HG02884 (cell line): ENCODE results near the gene SGPP1.
A peak's percentile ranks its signal among the peaks of the same experiment; 100 is the strongest.
"Not testable (repeated sequence)": the region's sequence is repeated elsewhere in the genome, so short reads cannot be mapped to it uniquely, and the experiment has no call there.

ENCODE experiments used
- ATAC-seq: cut with Tn5 transposase; IDR thresholded peaks from one replicate; pipeline ENCODE4 v1.9.1; 2021; ENCODE audit warnings: mild to moderate bottlenecking, moderate library complexity; ENCODE audit not compliant: unreplicated experiment

SGPP1 gene

DNA sequence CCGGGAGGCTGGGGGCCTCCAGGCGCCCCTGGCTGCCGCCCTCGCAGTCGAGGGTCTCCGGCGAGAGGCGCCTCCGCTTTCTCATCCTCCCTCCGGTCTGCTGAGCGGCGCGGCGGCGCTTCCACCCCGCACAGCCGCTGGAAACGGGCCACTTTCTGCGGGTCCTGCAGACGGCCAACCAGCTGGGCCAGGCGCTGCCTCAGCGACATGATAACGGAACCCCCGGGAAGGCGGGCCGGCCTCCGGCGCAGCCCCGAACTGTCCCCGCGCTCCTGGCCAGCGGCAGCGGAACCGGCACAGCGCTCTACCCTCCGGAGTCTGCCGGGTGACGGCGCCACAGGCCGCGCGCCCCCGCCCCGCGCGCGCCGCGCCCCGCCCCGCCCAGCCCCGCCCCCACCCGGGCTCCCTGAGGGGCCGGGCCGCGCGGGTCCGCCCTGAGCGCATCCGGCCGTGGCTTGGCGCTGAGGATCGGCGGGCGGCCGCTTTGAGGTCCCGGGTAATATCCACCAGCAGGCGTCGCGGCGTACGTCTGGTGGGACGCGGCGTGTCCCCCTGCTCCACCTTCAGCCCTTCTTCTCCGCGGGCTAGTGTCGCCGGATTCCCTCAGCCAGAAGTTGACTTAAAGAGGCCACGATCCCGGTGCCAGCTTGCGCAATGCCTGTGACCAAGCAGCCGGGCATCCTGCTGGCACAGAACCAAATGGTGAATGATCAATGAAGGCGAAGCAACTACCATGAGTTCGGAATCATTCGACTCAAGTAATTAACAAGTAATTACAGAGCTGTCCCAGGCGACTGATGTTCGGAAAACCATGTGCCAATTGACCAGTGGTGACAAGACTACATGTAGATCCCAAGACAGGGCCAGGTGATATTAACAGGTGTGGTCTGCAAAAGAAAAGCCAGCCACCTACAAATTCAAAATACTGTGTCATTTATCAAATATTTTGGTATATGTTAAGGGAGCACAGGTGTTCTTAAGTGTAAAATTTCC, at the start of gene SGPP1:
Gene SGPP1, minus strand, starts transcription at position 330 of the 993 bp plus-strand sequence. Its CDS starts 121 bp downstream, at position 209.
- peak; percentile 69 for ATAC-seq

DNA sequence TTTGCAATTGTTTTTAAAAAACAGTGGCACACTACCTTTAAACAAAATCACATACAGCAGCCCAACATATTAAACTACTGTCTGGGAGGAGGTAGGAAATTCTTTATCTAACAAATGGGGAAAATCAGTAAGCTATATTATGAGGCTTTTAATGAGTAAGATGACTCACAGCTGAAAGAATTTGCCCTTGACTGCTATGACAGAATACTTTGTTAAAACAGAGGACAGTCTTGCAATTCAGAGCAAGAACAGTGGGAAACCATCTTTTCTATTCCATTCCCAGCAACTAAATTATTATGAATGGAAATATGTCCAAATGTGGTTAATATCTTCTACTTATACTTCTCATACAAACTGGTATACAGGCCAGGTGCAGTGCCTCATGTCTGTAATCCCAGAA, 49.2 kb upstream of the SGPP1 start:
- no peak for ATAC-seq

DNA sequence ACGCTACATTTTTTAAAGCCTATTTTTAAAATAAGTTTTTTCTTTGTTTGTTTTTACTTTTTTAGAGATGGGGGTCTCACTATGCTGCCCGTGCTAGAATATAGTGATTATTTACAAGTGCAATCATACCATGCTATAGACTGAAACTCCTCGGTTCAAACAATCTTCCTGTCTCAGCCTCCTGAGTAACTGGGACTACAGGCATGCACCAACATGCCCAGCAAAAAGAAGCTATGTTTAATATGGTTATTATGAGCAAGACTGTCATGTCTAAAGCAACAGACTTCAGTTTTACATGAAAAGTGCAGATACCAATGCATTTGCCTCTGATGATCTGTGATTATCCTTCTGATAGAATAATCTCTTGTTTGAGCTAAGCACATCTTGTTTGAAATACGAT, 45.6 kb upstream of the SGPP1 start:
- ATAC-seq = no peak

- no peak for ATAC-seq
Measured at GRCh38 chr14:63770187-63770807, 42.4 kb upstream of the SGPP1 start.

GRCh38 chr14:63766611-63767010, 38.7 kb upstream of the SGPP1 start:
- ATAC-seq = no peak

- ATAC-seq = no peak
Measured at GRCh38 chr14:63764620-63765139, 36.8 kb upstream of the SGPP1 start.

DNA sequence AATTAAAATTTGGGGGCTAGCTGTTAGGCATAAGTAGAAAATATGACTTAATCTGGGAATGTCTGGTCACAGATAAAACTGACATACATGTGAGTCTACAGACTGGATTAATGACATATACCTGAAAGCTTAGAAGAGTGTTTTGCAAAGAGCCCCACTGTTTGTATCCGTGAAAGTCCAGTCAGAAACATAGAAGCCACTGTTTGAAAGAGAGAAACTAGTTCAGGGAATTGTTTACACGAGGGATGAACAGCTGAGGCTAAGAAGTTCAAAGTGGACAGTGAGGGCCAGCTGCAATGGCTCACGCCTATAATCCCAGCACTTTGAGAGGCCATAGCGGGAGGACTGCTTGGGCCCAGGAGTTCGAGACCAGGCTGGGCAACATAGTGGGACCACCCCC, 36.2 kb upstream of the SGPP1 start:
- ATAC-seq = no peak

- ATAC-seq = no peak
Measured at GRCh38 chr14:63761351-63762117, 33.7 kb upstream of the SGPP1 start.

DNA sequence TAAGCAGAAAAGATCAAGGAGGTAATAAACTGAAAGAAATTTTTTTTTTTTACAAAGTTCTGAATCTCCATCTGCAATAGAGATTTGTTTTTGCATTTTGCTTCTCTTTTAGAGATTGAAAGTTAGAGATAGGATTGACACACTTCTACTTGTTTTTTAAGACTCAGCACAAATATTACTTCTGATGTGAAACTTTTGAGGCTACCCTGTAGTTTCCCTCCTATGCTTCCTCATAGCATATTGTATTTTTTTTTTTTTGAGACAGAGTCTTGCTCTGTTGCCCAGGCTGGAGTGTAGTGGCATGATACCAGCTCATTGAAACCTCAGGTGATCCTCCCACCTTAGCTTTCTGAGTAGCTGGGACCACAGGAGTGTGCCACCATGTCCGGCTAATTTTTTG, 32.1 kb upstream of the SGPP1 start:
- ATAC-seq = peak; percentile 54

GRCh38 chr14:63759456-63759855, 31.6 kb upstream of the SGPP1 start:
- ATAC-seq = peak; percentile 68

GRCh38 chr14:63757211-63757610, 29.3 kb upstream of the SGPP1 start:
- no peak for ATAC-seq

GRCh38 chr14:63752449-63753169, 24.7 kb upstream of the SGPP1 start:
- ATAC-seq = no peak

- not testable (repeated sequence) for ATAC-seq
Measured at GRCh38 chr14:63751076-63751475, 23.2 kb upstream of the SGPP1 start.

- ATAC-seq = no peak
Measured at GRCh38 chr14:63747846-63748245, 20.0 kb upstream of the SGPP1 start.

DNA sequence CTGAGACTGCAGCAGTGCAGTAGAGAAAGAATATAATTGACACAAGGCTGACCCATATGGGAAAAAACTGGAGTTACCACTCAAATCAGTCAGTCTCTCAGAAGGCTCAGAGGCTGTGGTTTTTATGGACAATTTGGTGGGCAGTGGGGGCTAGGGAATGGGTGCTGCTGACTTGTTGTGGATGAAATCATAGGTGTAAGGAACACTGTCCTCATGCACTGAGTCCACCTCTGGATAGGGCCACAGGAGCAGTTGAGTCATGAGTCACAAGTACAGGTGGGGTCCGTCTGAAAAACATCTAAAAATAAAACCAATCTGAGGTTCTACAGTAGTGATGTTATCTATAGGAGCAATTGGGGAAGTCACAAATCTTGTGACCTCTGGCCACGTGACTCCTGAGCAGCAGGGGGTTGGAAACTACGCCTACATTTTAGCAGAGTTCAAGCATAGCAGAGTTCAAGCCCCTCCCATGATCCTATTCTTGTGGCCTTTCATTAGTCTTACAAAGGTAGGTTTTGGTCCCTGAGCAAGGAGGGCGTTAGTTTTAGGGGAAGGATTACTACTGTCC, 18.1 kb upstream of the SGPP1 start:
- ATAC-seq = peak; percentile 62

GRCh38 chr14:63745272-63745671, 17.4 kb upstream of the SGPP1 start:
- no peak for ATAC-seq

DNA sequence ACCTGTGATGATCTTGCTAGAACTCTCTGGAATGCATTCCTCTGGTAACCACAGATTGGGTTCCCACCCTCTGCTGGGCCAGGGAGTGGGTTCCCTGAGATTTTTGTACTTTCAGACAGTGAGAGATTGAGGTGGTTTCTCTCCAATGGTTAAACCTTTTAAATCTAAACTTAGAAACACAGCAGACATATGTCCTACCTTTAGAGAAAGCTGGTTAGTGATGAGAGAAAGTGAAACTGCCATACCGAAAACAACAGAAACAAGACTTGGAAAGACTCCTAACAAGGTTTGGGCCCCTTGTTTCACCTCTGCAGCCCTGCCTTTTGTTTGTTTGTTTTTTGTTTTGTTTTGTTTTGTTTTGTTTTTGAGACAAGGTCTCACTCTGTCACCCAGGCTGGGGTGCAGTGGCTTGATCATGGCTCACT, 9.7 kb upstream of the SGPP1 start:
- peak; percentile 90 for ATAC-seq

- ATAC-seq = no peak
Measured at GRCh38 chr14:63735720-63736119, 7.9 kb upstream of the SGPP1 start.

GRCh38 chr14:63730659-63731058, 2.8 kb upstream of the SGPP1 start:
- no peak for ATAC-seq

GRCh38 chr14:63727231-63727735, 582 bp downstream of the SGPP1 start:
- ATAC-seq = peak; percentile 37
